Duodenal mucosa (tissue), 2 donors: ENCODE data around the gene MAS1.
"Not testable (repeated sequence)": the region's sequence is repeated elsewhere in the genome, so short reads cannot be mapped to it uniquely, and the experiment has no call there.

Experiments used
- H3K27ac ChIP-seq: one replicate; pipeline ENCODE4 v1.7.0; 2013; ENCODE audit warnings: low read depth, low read length
- H3K27me3 ChIP-seq, 2 donors: one replicate each; pipeline ENCODE4 v1.7.0; 2013; ENCODE audit warnings: low read length in 2 of 2, control low read depth in 1 of 2; ENCODE audit not compliant: insufficient read depth in 2 of 2, control insufficient read depth in 1 of 2
- H3K36me3 ChIP-seq, 2 donors: one replicate each; pipeline ENCODE4 v1.7.0; 2013; ENCODE audit warnings: low read length in 2 of 2, control low read depth in 1 of 2; ENCODE audit not compliant: insufficient read depth in 2 of 2, control insufficient read depth in 1 of 2
- H3K4me1 ChIP-seq, 2 donors: one replicate each; pipeline ENCODE4 v1.7.0; 2013; ENCODE audit warnings: low read length in 2 of 2, control low read depth in 1 of 2; ENCODE audit not compliant: insufficient read depth in 2 of 2, control insufficient read depth in 1 of 2
- H3K4me3 ChIP-seq, 2 donors: one replicate each; pipeline ENCODE4 v1.7.0; 2013; ENCODE audit warnings: low read length in 2 of 2, low read depth in 1 of 2
- H3K9ac ChIP-seq, 2 donors: one replicate each; pipeline ENCODE4 v1.7.0; 2013; ENCODE audit warnings: low read length in 2 of 2, low read depth in 1 of 2
- H3K9me3 ChIP-seq, 2 donors: one replicate each; pipeline ENCODE4 v1.7.0; 2013; ENCODE audit warnings: low read length in 2 of 2, control low read depth in 1 of 2; ENCODE audit not compliant: control insufficient read depth in 1 of 2

Gene MAS1

DNA sequence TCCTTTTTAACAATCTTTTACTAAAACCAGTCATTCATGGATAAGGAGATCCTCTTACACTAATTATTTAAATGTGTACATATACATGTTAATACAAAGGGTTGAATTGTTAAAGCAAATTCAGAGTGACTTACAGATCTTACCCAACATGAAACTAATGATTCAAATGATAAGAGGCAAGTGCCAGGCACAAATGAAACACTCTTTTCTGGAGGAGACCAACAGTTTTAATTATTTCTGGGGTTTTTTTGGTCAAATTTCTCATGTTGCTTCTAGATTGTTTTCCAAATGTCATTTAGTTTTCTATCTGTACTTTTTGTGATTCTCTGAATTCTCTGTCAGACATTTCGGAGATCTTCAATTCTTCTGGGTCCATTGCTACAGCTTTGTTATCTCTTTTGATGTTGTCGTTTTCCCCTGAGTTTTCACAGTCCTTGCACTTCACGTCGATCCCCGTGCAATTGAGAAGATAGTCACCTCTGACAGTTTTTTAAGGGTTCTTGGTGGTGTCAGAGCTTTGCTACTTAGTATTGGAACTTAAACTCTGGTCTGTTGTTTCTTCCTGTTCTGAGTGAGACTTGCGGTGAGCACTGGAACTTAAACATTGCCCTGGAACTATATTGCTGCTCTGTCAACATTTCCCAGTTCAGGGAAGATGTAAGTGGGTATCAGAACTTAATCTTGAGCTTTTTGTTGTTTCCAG, 23.2 kb downstream of the MAS1 start:
- Histone ChIP-seq H3K9ac (no peak overlapping the region), H3K36me3 (no peaks in the 10 kb centered on the region), H3K27ac (no peak overlapping the region), H3K4me3 (no peak overlapping the region), H3K27me3 (peaks cover 5 to 33% of the 10 kb centered on the region in 2 donors), H3K4me1 (no peaks in the 10 kb centered on the region), H3K9me3 (no peaks in the 10 kb centered on the region)

DNA sequence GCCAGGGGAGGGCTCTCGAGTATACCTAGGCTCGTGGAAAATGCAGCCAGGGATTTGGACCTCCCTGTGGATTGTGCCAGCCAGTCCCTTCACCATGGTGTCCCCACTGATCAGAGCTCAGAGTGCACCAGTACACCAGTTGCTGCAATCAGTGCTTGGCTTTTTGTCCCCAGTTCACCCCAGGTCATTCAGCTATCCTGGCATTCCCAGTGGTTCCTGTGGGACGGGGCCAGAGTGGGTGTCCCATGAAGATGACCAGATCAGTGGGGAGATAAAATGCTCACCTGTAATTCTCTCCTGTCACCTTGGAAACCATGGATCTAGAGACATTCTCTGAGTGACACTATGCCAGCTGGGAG, 23.8 kb downstream of the MAS1 start:
- Histone ChIP-seq H3K27ac (no peak overlapping the region), H3K27me3 (peaks cover 0 to 28% of the 10 kb centered on the region in 2 donors), H3K36me3 (no peaks in the 10 kb centered on the region), H3K4me1 (no peaks in the 10 kb centered on the region), H3K9ac (no peak overlapping the region), H3K9me3 (no peaks in the 10 kb centered on the region), H3K4me3 (no peak overlapping the region)

DNA sequence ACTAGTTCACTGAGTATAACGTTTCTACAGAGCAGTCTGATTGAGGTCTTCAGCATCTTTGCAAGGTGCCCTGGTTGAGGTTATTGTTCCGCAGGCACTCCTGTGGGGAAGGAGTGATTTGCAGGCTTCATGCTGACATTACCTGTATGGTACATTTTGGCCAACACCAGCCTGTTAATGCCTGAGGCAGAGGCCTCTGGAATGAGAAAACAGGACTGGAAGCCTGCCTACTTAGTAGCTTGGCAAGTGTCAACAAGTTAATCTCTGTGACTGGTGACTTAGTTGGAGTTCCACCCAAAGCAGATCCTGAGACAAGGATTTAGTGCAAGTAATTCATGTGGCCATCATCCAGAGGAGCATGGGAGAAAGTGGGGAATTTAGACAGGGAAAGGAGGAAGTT, 24.6 kb downstream of the MAS1 start:
- Histone ChIP-seq H3K4me1 (no peaks in the 10 kb centered on the region), H3K27ac (no peak overlapping the region), H3K36me3 (no peaks in the 10 kb centered on the region), H3K4me3 (no peak overlapping the region), H3K9me3 (no peaks in the 10 kb centered on the region), H3K27me3 (peaks cover 0 to 21% of the 10 kb centered on the region in 2 donors), H3K9ac (no peak overlapping the region)

DNA sequence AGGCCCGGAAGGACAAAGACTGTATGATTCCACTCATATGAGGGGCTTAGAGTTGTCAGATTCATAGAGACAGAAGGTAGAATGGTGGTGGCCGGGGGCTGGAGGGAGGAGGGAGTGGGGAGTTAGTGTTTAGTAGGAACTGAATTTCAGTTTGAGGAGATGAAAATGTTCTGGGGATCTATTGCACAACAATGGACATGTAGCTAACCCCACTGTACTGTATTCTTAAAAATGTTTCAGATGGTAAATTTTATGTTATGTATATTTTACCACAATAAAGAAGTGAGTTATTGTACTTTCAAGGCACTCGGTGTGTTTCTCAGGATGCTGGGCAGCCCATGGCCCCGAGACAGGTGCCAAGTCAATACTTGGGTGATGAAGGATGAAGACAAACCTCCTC, 25.4 kb downstream of the MAS1 start:
- Histone ChIP-seq H3K36me3 (no peaks in the 10 kb centered on the region), H3K9me3 (no peaks in the 10 kb centered on the region)

DNA sequence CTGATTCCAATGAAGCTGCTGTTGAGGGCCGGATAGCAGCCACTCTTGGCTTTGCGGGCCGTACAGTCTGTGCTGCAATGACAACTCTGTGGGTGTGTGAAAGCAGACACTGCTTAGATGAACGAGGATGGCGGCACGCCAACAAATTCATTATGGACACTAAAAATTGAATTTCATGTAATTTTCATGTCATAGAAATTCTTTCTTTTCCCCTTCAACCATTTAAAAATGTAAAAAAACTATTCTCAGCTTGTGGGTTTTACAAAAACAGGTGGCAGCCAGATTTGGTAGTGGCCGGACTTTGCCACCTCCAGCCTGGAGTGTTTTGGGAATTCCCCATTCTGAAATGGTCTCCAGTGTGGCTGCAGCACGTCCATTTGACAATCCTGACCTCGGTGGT, 26.0 kb downstream of the MAS1 start:
- Histone ChIP-seq H3K27ac (no peak overlapping the region), H3K27me3 (peaks cover 0 to 17% of the 10 kb centered on the region in 2 donors), H3K4me3 (no peak overlapping the region), H3K4me1 (no peaks in the 10 kb centered on the region), H3K36me3 (no peaks in the 10 kb centered on the region), H3K9ac (no peak overlapping the region), H3K9me3 (no peaks in the 10 kb centered on the region)

More for the DNA sequence above, 25.4 kb downstream of the MAS1 start:
- H3K4me3 ChIP-seq = no peak overlapping the region
- no peak overlapping the region for H3K9ac ChIP-seq
- H3K27ac ChIP-seq = no peak overlapping the region
- no peaks in the 10 kb centered on the region for H3K4me1 ChIP-seq
- peaks cover 0 to 20% of the 10 kb centered on the region in 2 donors for H3K27me3 ChIP-seq

DNA sequence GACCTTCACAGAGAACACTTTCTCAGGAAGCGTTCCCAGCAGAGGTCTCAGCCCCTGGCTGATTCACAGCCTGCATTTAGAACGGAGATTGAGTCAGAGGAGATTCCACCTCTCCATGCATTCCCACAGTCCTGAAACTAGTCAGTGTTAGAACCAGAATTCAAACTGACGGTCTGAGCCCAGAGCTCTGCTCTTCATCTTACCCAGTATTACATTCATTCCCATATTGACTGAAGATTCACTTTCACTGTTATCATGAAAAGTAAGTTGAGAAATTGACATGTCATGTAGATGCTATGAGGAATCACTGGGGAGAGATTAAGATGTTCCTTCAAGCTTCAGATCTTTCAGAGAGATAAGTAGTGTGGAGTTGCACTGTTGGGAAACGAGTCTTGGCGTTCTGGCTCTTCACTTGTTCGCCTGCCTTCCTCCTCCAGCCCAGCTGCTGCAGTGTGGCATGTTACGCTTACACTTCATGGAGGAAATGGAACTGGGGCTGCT, 28.3 kb downstream of the MAS1 start:
- H3K36me3 ChIP-seq = no peaks in the 10 kb centered on the region
- H3K27me3 ChIP-seq = peaks cover 0 to 6% of the 10 kb centered on the region in 2 donors
- H3K9me3 ChIP-seq = no peaks in the 10 kb centered on the region
- H3K4me3 ChIP-seq = no peak overlapping the region
- H3K4me1 ChIP-seq = no peaks in the 10 kb centered on the region
- H3K27ac ChIP-seq = no peak overlapping the region
- no peak overlapping the region for H3K9ac ChIP-seq

DNA sequence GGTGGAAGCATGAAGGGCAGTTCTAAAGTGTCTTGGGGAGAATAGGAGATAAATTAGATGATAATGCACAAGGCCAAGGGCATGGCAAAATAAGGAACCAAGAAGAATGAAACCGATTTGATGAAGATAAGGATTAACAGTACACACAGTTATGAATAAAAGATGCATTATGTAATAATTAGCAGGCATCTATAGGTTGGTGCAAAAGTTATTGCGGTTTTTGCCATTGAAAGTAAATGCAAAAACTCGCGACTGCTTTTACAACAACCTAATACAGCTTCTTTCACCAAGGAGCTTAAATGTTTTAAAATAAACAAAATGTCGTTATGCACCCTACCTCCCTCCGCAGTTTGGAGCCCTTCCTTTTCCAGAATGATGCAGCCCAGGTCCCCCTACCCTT, 29.0 kb downstream of the MAS1 start:
- H3K9me3 ChIP-seq = peaks cover 3 to 4% of the 10 kb centered on the region in 2 donors
- no peak overlapping the region for H3K4me3 ChIP-seq
- H3K4me1 ChIP-seq = no peaks in the 10 kb centered on the region
- no peak overlapping the region for H3K9ac ChIP-seq
- no peak overlapping the region for H3K27ac ChIP-seq
- H3K27me3 ChIP-seq = peaks cover 0 to under 1% of the 10 kb centered on the region in 2 donors
- no peaks in the 10 kb centered on the region for H3K36me3 ChIP-seq

DNA sequence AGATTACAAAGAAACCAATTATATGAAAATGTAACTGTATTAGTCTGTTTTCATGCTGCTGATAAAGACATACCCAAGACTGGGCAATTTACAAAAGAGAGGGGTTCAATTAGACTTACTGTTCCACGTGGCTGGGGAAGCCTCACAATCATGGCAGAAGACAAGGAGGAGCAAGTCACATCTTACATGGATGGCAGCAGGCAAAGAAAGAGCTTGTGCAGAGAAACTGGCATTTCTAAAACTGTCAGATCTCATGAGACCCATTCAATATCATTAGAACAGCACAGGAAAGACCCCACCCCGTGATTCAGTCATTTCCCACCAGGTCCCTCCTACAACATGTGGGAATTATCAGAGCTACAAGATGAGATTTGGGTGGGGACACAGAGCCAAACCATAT, 33.4 kb downstream of the MAS1 start:
- H3K27me3 ChIP-seq, H3K9me3 ChIP-seq, H3K36me3 ChIP-seq, H3K27ac ChIP-seq, H3K4me1 ChIP-seq, H3K9ac ChIP-seq, H3K4me3 ChIP-seq: not testable (repeated sequence)

DNA sequence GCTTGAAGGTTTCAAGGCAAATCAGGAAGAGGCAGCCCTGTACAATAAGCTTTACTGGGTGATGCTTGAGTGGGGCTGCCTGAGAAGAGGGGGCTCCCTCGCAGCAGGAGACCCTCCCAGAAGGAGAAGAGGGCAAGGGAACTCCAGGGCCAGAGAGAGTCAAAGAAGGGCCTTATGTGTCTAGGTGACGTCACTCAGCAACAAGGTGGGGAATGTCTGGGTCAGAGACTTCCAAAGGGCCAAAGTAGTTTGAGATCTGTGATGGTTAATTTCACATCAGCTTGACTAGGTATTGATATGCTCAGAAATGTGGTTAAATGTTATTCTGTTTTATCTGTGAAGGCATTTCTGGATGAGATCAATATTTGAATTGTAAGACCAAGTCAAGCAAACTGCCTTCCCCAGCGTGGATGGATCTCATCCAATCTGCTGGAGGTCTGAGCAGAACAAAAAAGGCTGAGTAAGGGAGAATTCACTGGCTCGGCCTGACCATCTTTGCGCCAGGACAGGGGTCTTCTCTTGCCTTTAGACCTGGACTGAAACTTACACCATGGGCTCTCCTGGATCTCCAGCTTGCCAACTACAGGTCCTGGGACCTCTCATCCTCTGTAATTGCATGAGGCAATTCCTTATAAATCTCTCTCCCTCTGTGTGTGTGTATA, 35.9 kb downstream of the MAS1 start:
- H3K36me3 ChIP-seq = no peaks in the 10 kb centered on the region
- H3K4me1 ChIP-seq = peaks cover 0 to 9% of the 10 kb centered on the region in 2 donors
- no peak overlapping the region for H3K4me3 ChIP-seq
- no peak overlapping the region for H3K9ac ChIP-seq
- H3K27ac ChIP-seq = no peak overlapping the region
- H3K9me3 ChIP-seq = peaks cover 3 to 4% of the 10 kb centered on the region in 2 donors
- H3K27me3 ChIP-seq = no peaks in the 10 kb centered on the region

DNA sequence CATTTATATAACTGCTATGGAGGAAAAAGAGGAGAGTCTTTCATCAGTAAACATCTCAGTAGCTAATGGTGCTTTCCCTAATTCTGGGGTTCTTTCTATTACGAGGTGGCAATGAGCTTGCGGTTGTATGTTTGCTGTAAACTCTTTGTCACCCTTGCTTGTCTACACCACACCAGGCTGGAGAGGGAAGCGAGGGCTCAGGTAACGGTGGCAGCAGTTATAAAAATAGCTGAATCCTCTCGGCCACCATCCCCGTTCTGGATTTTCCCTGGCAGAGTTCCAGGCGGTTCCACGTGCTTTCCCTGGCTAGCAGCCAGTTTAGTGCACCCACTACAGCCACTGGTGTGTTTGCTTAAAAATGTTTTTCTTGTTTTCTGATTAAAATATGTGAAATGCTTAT, 39.0 kb downstream of the MAS1 start:
- no peaks in the 10 kb centered on the region for H3K27me3 ChIP-seq
- no peaks in the 10 kb centered on the region for H3K36me3 ChIP-seq
- H3K9ac ChIP-seq = no peak overlapping the region
- H3K4me3 ChIP-seq = no peak overlapping the region
- H3K27ac ChIP-seq = no peak overlapping the region
- H3K4me1 ChIP-seq = peaks cover 0 to 9% of the 10 kb centered on the region in 2 donors
- no peaks in the 10 kb centered on the region for H3K9me3 ChIP-seq
